K562 (cell line): ENCODE measurements around the gene STAU1. TPM values are rescaled to one million over a fixed set of nuclear protein-coding genes. Genes with fewer than 3 reads are reported as not detected.

ENCODE experiments used
- ATAC-seq: fragments of 200-7000 bp; cut with Tn5 transposase; 3 replicates; pipeline ENCODE4 v1.9.1; 2020; ENCODE audit warnings: moderate library complexity
- BruUV-seq: library from RNA; stranded (reverse); fragments of 400-500 nt; replicated peaks from 2 replicates; lab custom pipeline; 2021; lab: Mats Ljungman, UMichigan
- CTCF ChIA-PET: fragments of 300-600 bp; formaldehyde crosslinking; extraction: SDS; loops from one replicate; lab custom pipeline; 2021; ENCODE audit warnings: low intra/inter-chr PET ratio; lab: Yijun Ruan, JAX
- POLR2A ChIA-PET: fragments of 300-600, 350-650 bp; sonication (Branson Sonifier 250); formaldehyde crosslinking; extraction: SDS; loops from one replicate; lab custom pipeline; 2021; ENCODE audit warnings: antibody characterized with exemption, inconsistent platforms; lab: Yijun Ruan, JAX
- DNase-seq, 4 experiments: peaks; one replicate each; pipeline versions ENCODE4 v3.0.0 to v3.0.0-alpha.2; 2011 to 2018; ENCODE audit warnings: low spot score in 3 of 4, mixed read lengths in 3 of 4; ENCODE audit errors: extremely low read depth in 1 of 4
- FAIRE-seq: peaks from 2 replicates; lab custom pipeline; 2011; peaks lifted over from hg19 to GRCh38; lab: Jason Lieb, UNC
- H2AFZ ChIP-seq: 2 replicates; pipeline ENCODE4 v1.6.0; 2011; ENCODE audit warnings: low read depth, low read length, control low read depth, inconsistent platforms
- H3K27ac ChIP-seq: fragments of 200-600 bp; 3 replicates; pipeline ENCODE4 v1.8.0; 2011; ENCODE audit warnings: low read depth, mild to moderate bottlenecking, control low read depth, inconsistent platforms, low read length, moderate library complexity, mixed read lengths; ENCODE audit errors: extremely low read depth
- H3K27me3 ChIP-seq, 2 experiments: fragments of 300-600 bp in 1 of 2; 2 replicates in 1 of 2; 3 replicates in 1 of 2; pipeline versions ENCODE4 v1.6.0 to v1.8.0; 2011; ENCODE audit warnings: inconsistent platforms in 2 of 2, low read length in 2 of 2, mild to moderate bottlenecking in 1 of 2, mixed read lengths in 1 of 2, moderate library complexity in 1 of 2; ENCODE audit not compliant: control insufficient read depth in 2 of 2, insufficient read depth in 2 of 2
- H3K36me3 ChIP-seq: fragments of 300-600 bp; 3 replicates; pipeline ENCODE4 v1.8.0; 2011; ENCODE audit warnings: mild to moderate bottlenecking, low read length, inconsistent platforms; ENCODE audit not compliant: control insufficient read depth, insufficient read depth
- H3K4me1 ChIP-seq, 2 experiments: fragments of 200-600 bp in 1 of 2; replicated peaks in 1 of 2; 2 replicates in 1 of 2; 3 replicates in 1 of 2; pipeline versions ENCODE4 v1.5.1 to v1.8.0; 2011; ENCODE audit warnings: inconsistent platforms in 2 of 2, low read length in 2 of 2, mild to moderate bottlenecking in 1 of 2, mixed read lengths in 1 of 2, moderate library complexity in 1 of 2; ENCODE audit not compliant: control insufficient read depth in 2 of 2, insufficient read depth in 2 of 2
- H3K4me2 ChIP-seq: 2 replicates; pipeline ENCODE4 v1.6.1; 2011; ENCODE audit warnings: low read length, control low read depth, inconsistent platforms, mixed read lengths; ENCODE audit not compliant: insufficient read depth
- H3K4me3 ChIP-seq: fragments of 200-600 bp; sonication (generic), shearing (Covaris generic); 2 replicates; pipeline ENCODE4 v1.5.1; 2016; ENCODE audit warnings: control low read depth, inconsistent platforms
- H3K79me2 ChIP-seq: fragments of 200-600 bp; 3 replicates; pipeline ENCODE4 v1.8.0; 2011; ENCODE audit warnings: low read length, inconsistent platforms; ENCODE audit not compliant: control insufficient read depth, insufficient read depth
- H3K9ac ChIP-seq, 2 experiments: 2 replicates each; pipeline versions ENCODE4 v1.6.0 to v1.6.1; 2011; ENCODE audit warnings: low read depth in 2 of 2, low read length in 2 of 2, control low read depth in 1 of 2, inconsistent platforms in 1 of 2, mild to moderate bottlenecking in 1 of 2, mixed read lengths in 1 of 2; ENCODE audit not compliant: insufficient read depth in 1 of 2
- H3K9me1 ChIP-seq: one replicate; pipeline ENCODE4 v1.6.0; 2011; ENCODE audit warnings: inconsistent platforms, mild to moderate bottlenecking, low read length, moderate library complexity; ENCODE audit not compliant: control insufficient read depth, insufficient read depth
- H3K9me3 ChIP-seq: replicated peaks from 2 replicates; pipeline ENCODE4 v1.5.1; 2011; ENCODE audit warnings: low read depth, low read length, inconsistent platforms; ENCODE audit not compliant: control insufficient read depth, insufficient read depth
- H4K20me1 ChIP-seq: replicated peaks from 2 replicates; pipeline ENCODE4 v1.6.1; 2011; ENCODE audit warnings: low read length, inconsistent platforms, mixed read lengths; ENCODE audit not compliant: control insufficient read depth, insufficient read depth
- ATF2 ChIP-seq: sonication (generic); formaldehyde crosslinking; IDR thresholded peaks from 2 replicates; pipeline ENCODE4 v1.8.1; 2022; ENCODE audit warnings: missing genetic modification reagents
- C11orf30 ChIP-seq: fragments of 450-650 bp; IDR thresholded peaks from 2 replicates; pipeline ENCODE4 v1.6.1; 2016; ENCODE audit warnings: low read depth, mild to moderate bottlenecking
- FOXP1 ChIP-seq: sonication (generic); formaldehyde crosslinking; IDR thresholded peaks from 2 replicates; pipeline ENCODE4 v1.8.0; 2022; ENCODE audit warnings: mild to moderate bottlenecking, missing genetic modification reagents
- L3MBTL2 ChIP-seq: fragments of 450-650 bp; IDR thresholded peaks from 2 replicates; pipeline ENCODE4 v1.6.1; 2016; ENCODE audit warnings: mild to moderate bottlenecking, moderate library complexity
- MAFF ChIP-seq: IDR thresholded peaks from 2 replicates; pipeline ENCODE4 v1.6.1; 2012; ENCODE audit warnings: low read length, improper control_type of control experiment
- MAFK ChIP-seq: IDR thresholded peaks from 2 replicates; pipeline ENCODE4 v1.6.1; 2011; ENCODE audit warnings: low read length, improper control_type of control experiment
- OTX1 ChIP-seq: fragments of 450-650 bp; formaldehyde crosslinking; IDR thresholded peaks from 2 replicates; pipeline ENCODE4 v1.4.0; 2022; ENCODE audit warnings: mild to moderate bottlenecking
- PHF8 ChIP-seq: fragments of 200-600 bp; sonication (generic); IDR thresholded peaks from 2 replicates; pipeline ENCODE4 v1.6.1; 2012; ENCODE audit warnings: mixed run types, mild to moderate bottlenecking, inconsistent platforms, low read length, moderate library complexity, borderline replicate concordance
- SMARCA5 ChIP-seq: fragments of 450-650 bp; IDR thresholded peaks from 2 replicates; pipeline ENCODE4 v1.6.1; 2016
- TCF7L2 ChIP-seq: fragments of 150-350 bp; IDR thresholded peaks from 2 replicates; pipeline ENCODE4 v1.6.1; 2016; ENCODE audit warnings: low read depth, mild to moderate bottlenecking, low read length, moderate library complexity
- ZNF140 ChIP-seq: fragments of 250-450 bp; sonication (Bioruptor Pico); IDR thresholded peaks from 2 replicates; pipeline ENCODE4 v1.8.0; 2021; ENCODE audit warnings: moderate library complexity, mild to moderate bottlenecking, inconsistent platforms
- ZNF316 ChIP-seq: fragments of 450-650 bp; IDR thresholded peaks from 2 replicates; pipeline ENCODE4 v1.6.1; 2016
- ZNF436 ChIP-seq: fragments of 250-450, 450-650 bp; sonication (Bioruptor Pico); formaldehyde crosslinking; IDR thresholded peaks from 2 replicates; pipeline ENCODE4 v1.7.0; 2020; ENCODE audit warnings: mild to moderate bottlenecking
- ZNF79 ChIP-seq: fragments of 250-450 bp; sonication (Bioruptor Pico); IDR thresholded peaks from 2 replicates; pipeline ENCODE4 v1.4.0; 2020; ENCODE audit warnings: low read depth, mild to moderate bottlenecking, moderate library complexity
- WGBS: fragments of 100-300 bp; shearing (Covaris generic); methylation state at CpG from one replicate; pipeline ENCODE4 v1.1.6; 2016; ENCODE audit warnings: low coverage, mixed read lengths; ENCODE audit not compliant: insufficient coverage; ENCODE audit errors: missing lambda C conversion rate; 5-methylcytosine and 5-hydroxymethylcytosine counted together
- in situ Hi-C: fragments of 300-500 bp; cut with MboI; formaldehyde crosslinking; loops from 4 replicates; pipeline ENCODE4 v1.15.0; 2018; ENCODE audit warnings: inconsistent platforms, mixed read lengths
- intact Hi-C: fragments of 100-400 bp; cut with micrococcal nuclease; formaldehyde crosslinking; loops from 2 replicates; pipeline ENCODE4 v1.14.2; 2022
- polyA plus RNA-seq, 8 experiments: library from polyadenylated mRNA; depleted of rRNA in 4 of 8; stranded (reverse) in 5 of 8; unstranded in 3 of 8; fragments of >200 nt; fragmentation: Nextera tagmentation in 2 of 8; fragmentation: Illumina TruSeq in 1 of 8; extraction: Ambion mirVana in 2 of 8; extraction: Trizol in 1 of 8; gene quantifications; 2 replicates each; pipeline versions ENCODE4 v1.2.1 to v1.2.3, GENCODE V29; 2011 to 2014; ENCODE audit warnings: inconsistent platforms in 1 of 8, missing spikeins in 1 of 8
- total RNA-seq, 7 experiments: library from RNA; depleted of rRNA in 6 of 7; stranded (reverse); fragments of >200 nt in 6 of 7; fragmentation: Illumina TruSeq in 2 of 7; extraction: Trizol in 2 of 7; gene quantifications; 2 replicates each; pipeline versions ENCODE4 v1.2.1 to v1.2.3, GENCODE V29; 2011 to 2021; ENCODE audit warnings: low replicate concordance in 1 of 7
- TF ChIP-seq, protein P1 (sequence below), 2 experiments: fragments of 450-650 bp; IDR thresholded peaks; 2 replicates each; pipeline ENCODE4 v1.6.1; 2016; ENCODE audit warnings: mild to moderate bottlenecking in 2 of 2, borderline replicate concordance in 1 of 2, low read depth in 1 of 2, moderate library complexity in 1 of 2

Gene STAU1
- total and polyA plus RNA-seq, 9 of the 15 experiments (the other 6 are each of a cell fraction or from before 2014, with no cell fraction given): 18.0 to 106 (median 50.6) TPM

DNA sequence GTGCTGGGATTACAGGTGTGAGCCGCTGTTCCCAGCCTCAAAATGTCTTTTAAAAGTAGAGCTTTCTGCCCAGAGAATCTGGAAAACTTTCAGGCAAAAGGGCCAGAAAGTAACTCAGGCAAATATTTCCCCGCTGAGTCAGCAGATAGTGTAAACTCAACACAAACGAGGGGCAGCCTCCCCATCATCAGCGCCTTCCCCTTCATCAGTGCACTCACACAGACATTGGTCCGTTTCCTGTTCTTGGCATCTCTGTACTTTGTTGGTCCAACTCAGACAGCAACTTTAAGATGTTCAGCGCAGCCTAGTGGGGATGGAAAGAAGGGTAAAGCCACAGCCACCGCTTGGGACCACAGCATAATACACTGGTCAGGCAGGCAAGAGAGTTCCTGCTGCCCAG lies 72.6 kb downstream of the STAU1 start:
- no peak for FAIRE-seq
- Histone ChIP-seq H3K9me1 (no peaks in the 10 kb centered on the region), H3K9me3 (no peaks in the 10 kb centered on the region), H4K20me1 (no peaks in the 10 kb centered on the region), H3K4me1 (no peaks in the 10 kb centered on the region), H3K9ac (no peak overlapping the region), H3K79me2 (no peaks in the 10 kb centered on the region; the same call in 2 of the 3 replicates), H3K4me2 (no peak overlapping the region), H3K27me3 (no peaks in the 10 kb centered on the region), H3K4me3 (no peak overlapping the region), H3K27ac (no peak overlapping the region), H2AFZ (no peak overlapping the region), H3K36me3 (peaks cover 79% of the 10 kb centered on the region)
- no peak; the same call in 2 of the 3 replicates for ATAC-seq
- ChIA-PET POLR2A (interaction anchor here (0.6 kb wide), 1 partner anchor 163 kb away, joined by 4 read pairs; no protein-coding TSS in a partner anchor), CTCF (no interaction called here)
- no peak for DNase-seq
- intact Hi-C loops (no loop called here), in situ Hi-C loops (no loop called here)
- 88% methylated on average over 7 of the region's 7 CpGs for WGBS
- BruUV-seq: no TSS peak
- TF ChIP-seq, protein P1, sequence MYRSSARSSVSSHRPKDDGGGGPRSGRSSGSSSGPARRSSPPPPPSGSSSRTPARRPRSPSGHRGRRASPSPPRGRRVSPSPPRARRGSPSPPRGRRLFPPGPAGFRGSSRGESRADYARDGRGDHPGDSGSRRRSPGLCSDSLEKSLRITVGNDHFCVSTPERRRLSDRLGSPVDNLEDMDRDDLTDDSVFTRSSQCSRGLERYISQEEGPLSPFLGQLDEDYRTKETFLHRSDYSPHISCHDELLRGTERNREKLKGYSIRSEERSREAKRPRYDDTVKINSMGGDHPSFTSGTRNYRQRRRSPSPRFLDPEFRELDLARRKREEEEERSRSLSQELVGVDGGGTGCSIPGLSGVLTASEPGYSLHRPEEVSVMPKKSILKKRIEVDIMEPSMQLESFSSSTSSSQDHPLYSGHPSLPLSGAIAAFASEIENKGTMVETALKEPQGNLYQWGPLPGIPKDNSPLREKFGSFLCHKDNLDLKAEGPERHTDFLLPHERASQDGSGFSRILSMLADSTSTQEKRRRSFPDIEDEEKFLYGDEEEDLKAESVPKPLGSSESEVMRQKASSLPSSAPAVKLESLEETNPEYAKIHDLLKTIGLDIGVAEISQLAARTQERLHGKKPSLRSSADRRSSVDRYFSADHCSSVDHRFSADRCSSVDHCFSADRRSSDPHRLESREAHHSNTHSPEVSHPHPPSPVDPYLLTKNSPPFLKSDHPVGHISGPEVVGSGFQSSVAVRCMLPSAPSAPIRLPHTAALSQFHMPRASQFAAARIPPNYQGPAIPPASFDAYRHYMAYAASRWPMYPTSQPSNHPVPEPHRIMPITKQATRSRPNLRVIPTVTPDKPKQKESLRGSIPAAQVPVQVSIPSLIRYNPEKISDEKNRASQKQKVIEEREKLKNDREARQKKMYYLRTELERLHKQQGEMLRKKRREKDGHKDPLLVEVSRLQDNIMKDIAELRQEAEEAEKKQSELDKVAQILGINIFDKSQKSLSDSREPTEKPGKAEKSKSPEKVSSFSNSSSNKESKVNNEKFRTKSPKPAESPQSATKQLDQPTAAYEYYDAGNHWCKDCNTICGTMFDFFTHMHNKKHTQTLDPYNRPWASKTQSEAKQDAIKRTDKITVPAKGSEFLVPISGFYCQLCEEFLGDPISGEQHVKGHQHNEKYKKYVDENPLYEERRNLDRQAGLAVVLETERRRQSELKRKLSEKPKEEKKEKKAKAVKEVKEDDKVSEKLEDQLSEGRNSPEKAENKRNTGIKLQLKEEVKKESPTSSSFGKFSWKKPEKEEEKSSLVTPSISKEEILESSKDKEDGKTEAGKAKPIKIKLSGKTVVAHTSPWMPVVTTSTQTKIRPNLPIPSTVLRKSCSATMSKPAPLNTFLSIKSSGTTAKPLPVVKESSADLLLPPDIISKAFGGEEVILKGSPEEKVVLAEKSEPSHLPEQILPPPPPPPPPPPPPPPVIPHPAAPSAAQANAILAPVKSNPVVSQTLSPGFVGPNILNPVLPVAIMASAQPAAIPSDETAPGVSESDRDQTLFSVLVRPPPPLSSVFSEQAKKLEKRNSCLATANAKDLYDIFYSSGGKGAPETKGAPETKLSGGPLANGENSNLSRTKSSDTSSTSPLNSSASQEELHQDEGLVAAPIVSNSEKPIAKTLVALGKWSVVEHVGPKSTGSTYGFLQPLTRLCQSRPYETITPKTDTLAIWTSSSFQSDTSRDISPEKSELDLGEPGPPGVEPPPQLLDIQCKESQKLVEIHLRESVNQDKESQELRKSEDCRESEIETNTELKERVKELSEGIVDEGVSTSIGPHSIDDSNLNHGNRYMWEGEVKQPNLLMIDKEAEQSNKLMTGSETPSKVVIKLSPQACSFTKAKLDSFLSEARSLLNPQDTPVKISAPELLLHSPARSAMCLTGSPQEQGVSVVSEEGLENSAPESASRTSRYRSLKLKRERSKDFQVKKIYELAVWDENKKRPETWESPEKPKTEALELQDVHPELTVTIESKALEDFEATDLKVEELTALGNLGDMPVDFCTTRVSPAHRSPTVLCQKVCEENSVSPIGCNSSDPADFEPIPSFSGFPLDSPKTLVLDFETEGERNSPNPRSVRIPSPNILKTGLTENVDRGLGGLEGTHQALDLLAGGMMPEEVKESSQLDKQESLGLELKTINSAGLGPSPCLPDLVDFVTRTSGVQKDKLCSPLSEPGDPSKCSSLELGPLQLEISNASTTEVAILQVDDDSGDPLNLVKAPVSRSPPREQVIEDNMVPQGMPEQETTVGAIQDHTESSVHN (IDR thresholded peaks at IDR 0.05; ENCODE audit: borderline replicate concordance in 1 of 2, low read depth in 1 of 2): no peak
- TF ChIP-seq ZNF436 (CRISPR knock-in tag) (no peak), PHF8 (no peak), C11orf30 (peak; percentile 83), OTX1 (no peak), MAFK (peak; percentile 89), ZNF79 (CRISPR knock-in tag) (no peak), L3MBTL2 (no peak), ZNF316 (peak; percentile 90), MAFF (peak; percentile 88), ZNF140 (CRISPR knock-in tag) (no peak), FOXP1 (CRISPR knock-in tag) (no peak), TCF7L2 (no peak), ATF2 (CRISPR knock-in tag) (no peak), SMARCA5 (no peak)
